Measurements from ENCODE around the gene GYG1. TPM values are rescaled to one million over a fixed set of nuclear protein-coding genes. Genes with fewer than 3 reads are reported as not detected.

Gene GYG1
- total RNA-seq, 2 experiments from 2014 or later = 21.0 to 22.3 TPM

DNA sequence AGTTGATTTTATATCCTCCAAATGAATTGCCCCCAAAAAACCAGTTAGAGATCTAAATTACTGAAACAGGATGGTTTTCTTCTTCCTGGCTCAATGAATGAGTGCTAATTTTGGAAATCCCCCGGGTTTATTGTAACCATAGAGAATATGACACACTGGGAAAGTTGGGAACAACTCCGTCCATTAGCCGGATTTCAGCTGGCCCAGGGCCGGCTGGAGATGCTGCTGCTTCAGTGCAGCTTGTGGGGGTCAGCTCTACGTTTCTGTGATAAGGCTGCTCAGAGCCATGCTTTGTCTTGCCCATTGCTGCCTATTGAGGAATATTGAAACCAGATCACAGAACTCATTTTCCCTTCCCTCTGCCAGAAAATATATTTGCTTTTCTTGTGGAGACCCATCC, 20.3 kb downstream of the GYG1 start:
- Mint-ChIP-seq H3K36me3 (ENCODE audit: low read depth) (peaks cover 79% of the 10 kb centered on the region), H3K27me3 (no peaks in the 10 kb centered on the region), H3K4me1 (ENCODE audit: low read depth) (peaks cover 9% of the 10 kb centered on the region), H3K27ac (no peak overlapping the region), H3K4me3 (no peak overlapping the region), H3K9me3 (no peaks in the 10 kb centered on the region)
- peaks cover 60% of the 10 kb centered on the region for H3K36me3 ChIP-seq (ENCODE audit: insufficient read depth, low read length)
- ChIA-PET CTCF (no interaction called here), POLR2A (no interaction called here)
- H3K4me1 ChIP-seq (ENCODE audit: insufficient read depth, low read length) = peaks cover 27% of the 10 kb centered on the region
- H3K9me3 ChIP-seq (ENCODE audit: control insufficient read depth in 1 of 2, insufficient read depth in 1 of 2, low read length in 2 of 2) = no peaks in the 10 kb centered on the region
- ATAC-seq (ENCODE audit: poor library complexity) = no peak
- H3K27ac ChIP-seq (ENCODE audit: low read depth in 1 of 2, low read length in 2 of 2) = no peak overlapping the region
- TF ChIP-seq, protein P1, sequence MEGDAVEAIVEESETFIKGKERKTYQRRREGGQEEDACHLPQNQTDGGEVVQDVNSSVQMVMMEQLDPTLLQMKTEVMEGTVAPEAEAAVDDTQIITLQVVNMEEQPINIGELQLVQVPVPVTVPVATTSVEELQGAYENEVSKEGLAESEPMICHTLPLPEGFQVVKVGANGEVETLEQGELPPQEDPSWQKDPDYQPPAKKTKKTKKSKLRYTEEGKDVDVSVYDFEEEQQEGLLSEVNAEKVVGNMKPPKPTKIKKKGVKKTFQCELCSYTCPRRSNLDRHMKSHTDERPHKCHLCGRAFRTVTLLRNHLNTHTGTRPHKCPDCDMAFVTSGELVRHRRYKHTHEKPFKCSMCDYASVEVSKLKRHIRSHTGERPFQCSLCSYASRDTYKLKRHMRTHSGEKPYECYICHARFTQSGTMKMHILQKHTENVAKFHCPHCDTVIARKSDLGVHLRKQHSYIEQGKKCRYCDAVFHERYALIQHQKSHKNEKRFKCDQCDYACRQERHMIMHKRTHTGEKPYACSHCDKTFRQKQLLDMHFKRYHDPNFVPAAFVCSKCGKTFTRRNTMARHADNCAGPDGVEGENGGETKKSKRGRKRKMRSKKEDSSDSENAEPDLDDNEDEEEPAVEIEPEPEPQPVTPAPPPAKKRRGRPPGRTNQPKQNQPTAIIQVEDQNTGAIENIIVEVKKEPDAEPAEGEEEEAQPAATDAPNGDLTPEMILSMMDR (IDR thresholded peaks at IDR 0.05) = no peak
- intact Hi-C loops (cut with DNase I, micrococcal nuclease) = no loop called here
- DNase-seq = no peak
- no peak overlapping the region for H3K4me3 ChIP-seq (ENCODE audit: low read length)
- no peaks in the 10 kb centered on the region for H3K27me3 ChIP-seq (ENCODE audit: control insufficient read depth in 1 of 2, insufficient read depth in 2 of 2, low read length in 2 of 2)

DNA sequence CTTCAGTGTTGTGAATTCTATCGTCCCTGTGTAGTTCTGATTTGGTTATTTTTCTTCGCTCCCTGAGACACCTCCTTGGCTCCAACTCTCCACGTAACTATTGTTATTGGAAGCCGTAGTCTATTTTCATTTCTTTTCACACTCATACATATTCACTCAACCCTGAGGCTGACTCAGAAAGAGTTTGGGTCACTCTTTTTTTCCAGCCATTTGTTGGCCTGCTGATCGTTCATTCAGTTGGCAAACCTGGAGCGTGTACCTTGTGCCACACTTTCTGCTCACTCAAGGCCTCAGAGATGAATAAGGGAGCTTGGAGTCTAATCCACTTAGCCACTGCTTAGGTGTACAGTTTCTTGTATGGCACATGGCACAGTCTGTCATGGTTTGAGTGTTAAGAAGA, 22.4 kb downstream of the GYG1 start:
- H3K27ac ChIP-seq (ENCODE audit: low read depth in 1 of 2, low read length in 2 of 2) = no peak overlapping the region
- H3K36me3 ChIP-seq (ENCODE audit: insufficient read depth, low read length) = peaks cover 44% of the 10 kb centered on the region
- H3K9me3 ChIP-seq (ENCODE audit: control insufficient read depth in 1 of 2, insufficient read depth in 1 of 2, low read length in 2 of 2) = no peaks in the 10 kb centered on the region
- H3K4me3 ChIP-seq (ENCODE audit: low read length) = no peak overlapping the region
- H3K4me3 Mint-ChIP-seq = no peak overlapping the region
- no peaks in the 10 kb centered on the region for H3K27me3 ChIP-seq (ENCODE audit: control insufficient read depth in 1 of 2, insufficient read depth in 2 of 2, low read length in 2 of 2)
- TF ChIP-seq, protein P1 (IDR thresholded peaks at IDR 0.05) = no peak
- POLR2A ChIA-PET = no interaction called here
- peaks cover 19% of the 10 kb centered on the region for H3K4me1 ChIP-seq (ENCODE audit: insufficient read depth, low read length)
- peaks cover 9% of the 10 kb centered on the region for H3K4me1 Mint-ChIP-seq (ENCODE audit: low read depth)
- no peaks in the 10 kb centered on the region for H3K27me3 Mint-ChIP-seq
- CTCF ChIA-PET = no interaction called here
- H3K27ac Mint-ChIP-seq = no peak overlapping the region
- peaks cover 71% of the 10 kb centered on the region for H3K36me3 Mint-ChIP-seq (ENCODE audit: low read depth)
- ATAC-seq (ENCODE audit: poor library complexity) (no peak), DNase-seq (no peak)
- H3K9me3 Mint-ChIP-seq = no peaks in the 10 kb centered on the region
- intact Hi-C loops (cut with DNase I, micrococcal nuclease) = no loop called here

GRCh38 chr3:149015393-149015792, 24.1 kb downstream of the GYG1 start:
- Histone ChIP-seq H3K36me3 (ENCODE audit: insufficient read depth, low read length) (peaks cover 47% of the 10 kb centered on the region), H3K4me3 (ENCODE audit: low read length) (no peak overlapping the region), H3K27ac (ENCODE audit: low read depth in 1 of 2, low read length in 2 of 2) (no peak overlapping the region), H3K4me1 (ENCODE audit: insufficient read depth, low read length) (peaks cover 4% of the 10 kb centered on the region), H3K9me3 (ENCODE audit: control insufficient read depth in 1 of 2, insufficient read depth in 1 of 2, low read length in 2 of 2) (no peaks in the 10 kb centered on the region), H3K27me3 (ENCODE audit: control insufficient read depth in 1 of 2, insufficient read depth in 2 of 2, low read length in 2 of 2) (no peaks in the 10 kb centered on the region)
- no peaks in the 10 kb centered on the region for H3K27me3 Mint-ChIP-seq
- no peaks in the 10 kb centered on the region for H3K9me3 Mint-ChIP-seq
- H3K4me1 Mint-ChIP-seq (ENCODE audit: low read depth) = no peaks in the 10 kb centered on the region
- ChIA-PET POLR2A (no interaction called here), CTCF (no interaction called here)
- H3K27ac Mint-ChIP-seq = no peak overlapping the region
- intact Hi-C loops (cut with DNase I, micrococcal nuclease) = no loop called here
- DNase-seq (no peak), ATAC-seq (ENCODE audit: poor library complexity) (no peak)
- TF ChIP-seq, protein P1 (IDR thresholded peaks at IDR 0.05) = no peak
- H3K36me3 Mint-ChIP-seq (ENCODE audit: low read depth) = peaks cover 68% of the 10 kb centered on the region
- H3K4me3 Mint-ChIP-seq = no peak overlapping the region

Data from CD4-positive, alpha-beta T cell (primary cell).